Measurements from ENCODE around the gene SUPT5H. TPM values are rescaled to one million over a fixed set of nuclear protein-coding genes. Genes with fewer than 3 reads are reported as not detected.

Gene SUPT5H
- total and polyA plus RNA-seq, 10 of the 15 experiments (the other 5 are each of a cell fraction or from before 2014, with no cell fraction given) = 27.2 to 194 (median 83.6) TPM

GRCh38 chr19:39499932-39500331 lies 54.5 kb downstream of the SUPT5H start:
- H2AFZ ChIP-seq (ENCODE audit: control insufficient read depth, low read depth, low read length) = no peak overlapping the region
- RAD21 ChIA-PET (ENCODE audit: unreplicated experiment) = no interaction called here
- H3K4me1 ChIP-seq (ENCODE audit: control insufficient read depth, insufficient read depth, low read length) = peaks cover 10% of the 10 kb centered on the region
- peaks cover 0 to 19% of the 10 kb centered on the region in 2 experiments; a peak in 3 of 4 replicates for H3K27me3 ChIP-seq (replicated peaks in 1 of 2; ENCODE audit: control insufficient read depth in 2 of 2, insufficient read depth in 2 of 2, low read length in 1 of 2)
- no peaks in the 10 kb centered on the region for H3K79me2 ChIP-seq (ENCODE audit: control insufficient read depth, insufficient read depth, low read length)
- 74% methylated on average over 8 of the region's 8 CpGs for WGBS (ENCODE audit: insufficient coverage, insufficient replicate concordance, low lambda C conversion rate, missing lambda C conversion rate)
- no peak overlapping the region for H3K9ac ChIP-seq (ENCODE audit: control insufficient read depth, insufficient read depth, low read length)
- CTCF ChIA-PET = interaction anchor here (0.6 to 1.9 kb wide), 6 partner anchors 8 to 153 kb away, joined by 3 to 12 read pairs (median 3); partner anchors contain the start of gene EID2B
- H3K4me2 ChIP-seq (ENCODE audit: control insufficient read depth, insufficient read depth) = no peak overlapping the region
- POLR2A ChIA-PET = interaction anchor here (0.6 kb wide), 1 partner anchor 50 kb away, joined by 3 read pairs; no protein-coding TSS in a partner anchor
- no peak for FAIRE-seq
- SMC1A ChIA-PET (ENCODE audit: uncharacterized antibody, unreplicated experiment) = interaction anchor here (1.2 to 3.0 kb wide), 5 partner anchors 13 to 66 kb away, joined by 3 to 8 read pairs (median 5); partner anchors contain the start of gene EID2B
- BruUV-seq (replicated peaks) = no TSS peak
- no peak for DNase-seq (ENCODE audit: low read depth, low spot score)
- intact Hi-C loops (cut with micrococcal nuclease; ENCODE audit: unreplicated experiment) (loop anchor here (5.0 kb wide), 1 partner anchor 53 kb away; the partner anchor contains the start of gene SUPT5H), in situ Hi-C loops (cut with MboI) (no loop called here)
- no peak overlapping the region for H3K27ac ChIP-seq (ENCODE audit: control insufficient read depth, insufficient read depth)
- H3K9me3 ChIP-seq (replicated peaks; ENCODE audit: control insufficient read depth, insufficient read depth, low read length) = no peaks in the 10 kb centered on the region; the same call in 2 of the 3 replicates
- H3K36me3 ChIP-seq (ENCODE audit: control insufficient read depth in 2 of 2, insufficient read depth in 2 of 2, low read length in 1 of 2) = no peaks in the 10 kb centered on the region
- ATAC-seq = no peak
- H3K4me3 ChIP-seq = no peak overlapping the region
- no peaks in the 10 kb centered on the region for H4K20me1 ChIP-seq (ENCODE audit: control insufficient read depth, insufficient read depth)
- TF ChIP-seq ZNF217 (IDR thresholded peaks at IDR 0.05) (no peak), MYC (IDR thresholded peaks at IDR 0.05; ENCODE audit: insufficient read depth, insufficient read length, insufficient replicate concordance, low read length, severe bottlenecking) (no peak), CUX1 (IDR thresholded peaks at IDR 0.05; ENCODE audit: insufficient replicate concordance, low read depth, low read length) (no peak), EZH2 (IDR thresholded peaks at IDR 0.05; ENCODE audit: borderline replicate concordance, control insufficient read depth, low read depth, low read length) (no peak), RBBP5 (conservative IDR thresholded peaks at IDR 0.05) (no peak), ZNF207 (IDR thresholded peaks at IDR 0.05; ENCODE audit: borderline replicate concordance) (no peak), CBX5 (IDR thresholded peaks at IDR 0.05; ENCODE audit: low read depth) (no peak), ZNF592 (IDR thresholded peaks at IDR 0.05) (no peak), RELA (IDR thresholded peaks at IDR 0.05; ENCODE audit: borderline replicate concordance, partially characterized antibody) (no peak), FOS (IDR thresholded peaks at IDR 0.05; ENCODE audit: borderline replicate concordance, extremely low read depth, insufficient read length) (no peak), TCF3 (IDR thresholded peaks at IDR 0.05; ENCODE audit: borderline replicate concordance, insufficient read depth, low read depth, low read length) (no peak), PML (IDR thresholded peaks at IDR 0.05; ENCODE audit: low read length) (no peak), ZNF24 (IDR thresholded peaks at IDR 0.05) (no peak), SPI1 (IDR thresholded peaks at IDR 0.05; ENCODE audit: borderline replicate concordance, insufficient read depth, low read depth, low read length) (no peak)

Data from GM12878 (cell line).